Progenitor cell of endocrine pancreas (in vitro differentiated cells): ENCODE data around the gene DPP10. TPM values are rescaled to one million over a fixed set of nuclear protein-coding genes. Genes with fewer than 3 reads are reported as not detected.

Experiments used
- DNase-seq: peaks from one replicate; pipeline ENCODE4 v3.0.0; 2021; ENCODE audit warnings: low spot score; ENCODE audit not compliant: unreplicated experiment
- H3K27ac Mint-ChIP-seq: 2 replicates; pipeline ENCODE4 v1.8.0; 2021; ENCODE audit warnings: mild to moderate bottlenecking, moderate library complexity, mixed read lengths
- H3K27me3 Mint-ChIP-seq: 2 replicates; pipeline ENCODE4 v1.8.0; 2021; ENCODE audit warnings: mixed read lengths
- H3K36me3 Mint-ChIP-seq: 2 replicates; pipeline ENCODE4 v1.8.0; 2022; ENCODE audit warnings: mixed read lengths; ENCODE audit not compliant: insufficient read depth
- H3K4me1 Mint-ChIP-seq: 2 replicates; pipeline ENCODE4 v1.8.0; 2021; ENCODE audit warnings: low read depth, mixed read lengths
- H3K4me3 Mint-ChIP-seq: 2 replicates; pipeline ENCODE4 v1.8.0; 2021; ENCODE audit warnings: low read depth, mild to moderate bottlenecking, moderate library complexity, mixed read lengths
- H3K9me3 Mint-ChIP-seq: 2 replicates; pipeline ENCODE4 v1.8.0; 2021; ENCODE audit warnings: low read depth, mixed read lengths
- total RNA-seq: library from RNA; stranded (reverse); gene quantifications from 2 replicates; pipeline ENCODE4 v1.2.1, GENCODE V29; 2021
- TF ChIP-seq, protein P1 (sequence below): fragments of 200-600 bp; sonication (generic); IDR thresholded peaks from one replicate; pipeline ENCODE4 v1.5.0; 2021; ENCODE audit warnings: antibody characterized with exemption, mild to moderate bottlenecking; ENCODE audit not compliant: unreplicated experiment

The DPP10 gene
- total RNA-seq, 1 donor from 2014 or later: 44.6 TPM

DNA sequence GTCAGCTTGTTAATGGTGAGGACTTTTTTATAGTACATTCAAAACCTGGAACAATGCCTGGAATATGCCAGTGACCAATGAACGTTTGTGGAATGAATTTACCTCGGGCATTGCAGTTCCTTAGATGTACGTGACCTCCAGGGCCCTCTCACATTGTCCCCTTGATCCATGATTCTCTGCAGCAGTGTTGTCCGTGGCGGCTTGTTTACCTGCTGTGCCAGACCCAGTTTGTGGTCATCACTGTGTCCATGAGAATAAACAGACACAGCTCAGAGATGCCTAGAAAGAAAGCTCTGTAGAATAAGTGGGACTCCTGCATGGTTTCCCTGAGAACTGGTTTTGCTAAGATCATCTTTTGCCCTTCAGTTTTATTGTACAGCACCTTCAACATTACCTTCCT is 1132.2 kb downstream of the DPP10 start:
- Mint-ChIP-seq H3K4me1 (no peaks in the 10 kb centered on the region), H3K27ac (peak overlapping the region; percentile 25), H3K27me3 (no peaks in the 10 kb centered on the region), H3K9me3 (peaks cover 8% of the 10 kb centered on the region), H3K36me3 (peaks cover 3% of the 10 kb centered on the region), H3K4me3 (no peak overlapping the region)
- DNase-seq: no peak
- TF ChIP-seq, protein P1, sequence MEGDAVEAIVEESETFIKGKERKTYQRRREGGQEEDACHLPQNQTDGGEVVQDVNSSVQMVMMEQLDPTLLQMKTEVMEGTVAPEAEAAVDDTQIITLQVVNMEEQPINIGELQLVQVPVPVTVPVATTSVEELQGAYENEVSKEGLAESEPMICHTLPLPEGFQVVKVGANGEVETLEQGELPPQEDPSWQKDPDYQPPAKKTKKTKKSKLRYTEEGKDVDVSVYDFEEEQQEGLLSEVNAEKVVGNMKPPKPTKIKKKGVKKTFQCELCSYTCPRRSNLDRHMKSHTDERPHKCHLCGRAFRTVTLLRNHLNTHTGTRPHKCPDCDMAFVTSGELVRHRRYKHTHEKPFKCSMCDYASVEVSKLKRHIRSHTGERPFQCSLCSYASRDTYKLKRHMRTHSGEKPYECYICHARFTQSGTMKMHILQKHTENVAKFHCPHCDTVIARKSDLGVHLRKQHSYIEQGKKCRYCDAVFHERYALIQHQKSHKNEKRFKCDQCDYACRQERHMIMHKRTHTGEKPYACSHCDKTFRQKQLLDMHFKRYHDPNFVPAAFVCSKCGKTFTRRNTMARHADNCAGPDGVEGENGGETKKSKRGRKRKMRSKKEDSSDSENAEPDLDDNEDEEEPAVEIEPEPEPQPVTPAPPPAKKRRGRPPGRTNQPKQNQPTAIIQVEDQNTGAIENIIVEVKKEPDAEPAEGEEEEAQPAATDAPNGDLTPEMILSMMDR: no peak

DNA sequence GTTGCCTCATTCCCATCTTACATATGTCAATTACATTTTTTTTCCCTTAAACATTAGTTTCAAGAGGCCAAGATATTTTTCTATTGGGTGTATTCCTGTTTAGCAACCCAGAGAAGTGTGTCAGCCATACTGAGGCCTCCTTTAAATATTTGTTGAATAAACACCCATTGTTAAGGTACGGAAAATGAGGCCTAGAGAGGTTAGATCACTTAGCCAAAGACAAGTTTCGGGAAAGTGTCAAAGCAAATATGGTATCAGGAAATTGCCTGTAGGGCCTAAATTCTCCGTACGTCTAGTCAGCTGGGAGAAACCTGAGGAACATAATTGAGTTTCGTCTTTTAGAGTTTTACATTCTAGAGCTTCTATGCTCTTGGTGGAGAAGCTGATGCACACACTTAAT is 1138.3 kb downstream of the DPP10 start:
- Mint-ChIP-seq H3K4me1 (peaks cover 4% of the 10 kb centered on the region), H3K4me3 (no peak overlapping the region), H3K27ac (no peak overlapping the region), H3K27me3 (no peaks in the 10 kb centered on the region), H3K36me3 (peaks cover 6% of the 10 kb centered on the region), H3K9me3 (no peaks in the 10 kb centered on the region)
- no peak for DNase-seq
- TF ChIP-seq, protein P1: no peak

DNA sequence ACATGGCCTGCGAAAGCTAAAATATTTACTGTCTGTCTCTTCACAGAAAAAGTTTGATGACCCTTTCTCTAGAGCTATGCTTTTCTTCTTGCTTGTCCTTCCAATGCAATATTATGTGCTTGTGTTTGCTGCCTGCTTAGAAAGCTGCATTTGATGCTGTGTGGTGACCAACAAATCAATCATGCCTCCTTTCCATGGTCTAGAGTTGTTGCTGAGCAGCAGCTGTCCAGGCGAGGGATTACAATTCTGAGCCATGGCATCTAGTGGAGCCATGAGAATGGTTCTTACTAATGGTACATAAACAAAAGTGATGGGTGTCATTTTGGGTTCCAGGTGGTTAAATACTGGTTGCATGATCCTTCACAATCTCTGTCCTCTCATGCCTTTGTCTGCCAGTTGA is 1142.1 kb downstream of the DPP10 start:
- H3K4me3 Mint-ChIP-seq: no peak overlapping the region
- H3K9me3 Mint-ChIP-seq: peaks cover 2% of the 10 kb centered on the region
- H3K4me1 Mint-ChIP-seq: peaks cover 7% of the 10 kb centered on the region
- TF ChIP-seq, protein P1: no peak
- H3K27ac Mint-ChIP-seq: peak overlapping the region; percentile 54
- DNase-seq: no peak
- peaks cover 7% of the 10 kb centered on the region for H3K36me3 Mint-ChIP-seq
- no peaks in the 10 kb centered on the region for H3K27me3 Mint-ChIP-seq

DNA sequence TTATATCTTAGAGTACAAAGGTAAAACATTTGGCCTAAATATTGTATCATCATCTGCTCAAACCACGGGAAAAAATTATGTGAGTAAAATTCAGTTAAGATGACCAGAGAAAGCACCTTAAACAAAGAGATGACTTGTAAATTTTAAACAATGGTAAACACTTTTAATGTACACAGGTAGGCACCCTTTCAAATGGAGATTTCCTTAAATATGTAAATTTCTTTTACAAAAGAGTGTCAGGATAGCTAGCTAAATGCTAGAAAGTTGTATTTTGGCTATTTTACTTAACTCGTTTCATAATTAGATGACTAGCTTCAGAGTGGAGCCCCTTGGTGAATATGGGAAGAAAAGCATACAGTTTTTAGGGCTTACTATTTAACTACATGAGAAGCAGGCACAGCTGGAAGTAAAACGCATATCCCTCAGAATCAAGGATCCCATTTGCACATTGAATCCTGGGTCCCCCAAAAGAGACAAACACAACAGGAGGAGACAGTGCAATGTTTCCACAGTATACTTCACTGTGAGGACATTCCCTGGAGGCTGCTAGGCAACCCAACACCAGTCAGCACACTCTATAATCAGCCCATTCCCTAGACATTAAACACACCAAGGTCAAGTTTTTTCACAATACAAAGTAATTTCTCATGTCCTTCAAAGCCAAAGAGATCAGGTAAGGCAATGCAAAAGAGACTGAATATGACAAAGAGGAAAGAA is 1154.4 kb downstream of the DPP10 start:
- Mint-ChIP-seq H3K9me3 (peaks cover 15% of the 10 kb centered on the region), H3K4me1 (peaks cover 5% of the 10 kb centered on the region), H3K36me3 (peaks cover 12% of the 10 kb centered on the region), H3K27ac (no peak overlapping the region), H3K4me3 (no peak overlapping the region), H3K27me3 (no peaks in the 10 kb centered on the region)
- TF ChIP-seq, protein P1: no peak
- no peak for DNase-seq

DNA sequence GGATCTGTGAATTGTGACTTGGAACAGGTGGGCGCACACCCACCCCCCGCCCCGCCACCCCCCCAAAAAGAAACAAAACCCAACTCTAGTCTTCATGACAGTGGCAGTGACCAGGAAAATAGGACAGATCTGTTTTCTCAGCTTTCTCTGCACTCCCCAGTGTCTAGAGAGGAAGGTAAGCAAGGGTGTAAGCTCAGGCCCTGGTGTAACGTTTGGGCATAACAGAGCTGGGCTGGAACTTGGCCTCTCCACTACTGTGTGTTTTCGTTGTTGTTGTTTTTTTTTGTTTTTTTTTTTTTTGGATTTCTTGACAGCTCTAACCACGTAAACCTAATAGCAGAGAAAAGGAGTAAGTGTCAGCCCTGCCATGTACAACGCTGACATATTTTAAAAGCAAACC is 1160.8 kb downstream of the DPP10 start:
- Mint-ChIP-seq H3K4me3 (no peak overlapping the region), H3K27me3 (no peaks in the 10 kb centered on the region), H3K27ac (no peak overlapping the region), H3K36me3 (no peaks in the 10 kb centered on the region), H3K4me1 (peaks cover 11% of the 10 kb centered on the region), H3K9me3 (no peaks in the 10 kb centered on the region)
- TF ChIP-seq, protein P1: no peak
- DNase-seq: no peak
